ENCODE data around the gene LINC01488.

LINC01488 gene

GRCh38 chr11:69480547-69481392 is 693 bp upstream of the LINC01488 start:
- no peak for DNase-seq

GRCh38 chr11:69482322-69482721 is 859 bp downstream of the LINC01488 start:
- DNase-seq: no peak

- DNase-seq: no peak
These were observed 1.7 kb downstream of the LINC01488 start for GRCh38 chr11:69483170-69483569.

- no peak for DNase-seq
These were observed 2.4 kb downstream of the LINC01488 start for GRCh38 chr11:69483691-69484426.

- DNase-seq: no peak
These were observed 3.2 kb downstream of the LINC01488 start for GRCh38 chr11:69484427-69485259.

GRCh38 chr11:69485337-69486041 is 4.0 kb downstream of the LINC01488 start:
- no peak for DNase-seq

- DNase-seq: no peak
These were observed 4.8 kb downstream of the LINC01488 start for GRCh38 chr11:69486056-69486772.

GRCh38 chr11:69486773-69487291 is 5.4 kb downstream of the LINC01488 start:
- DNase-seq: no peak

GRCh38 chr11:69487391-69487790 is 5.9 kb downstream of the LINC01488 start:
- no peak for DNase-seq

- DNase-seq: no peak
These were observed 6.5 kb downstream of the LINC01488 start for GRCh38 chr11:69487849-69488542.

GRCh38 chr11:69488543-69488940 is 7.1 kb downstream of the LINC01488 start:
- no peak for DNase-seq

GRCh38 chr11:69489031-69489745 is 7.7 kb downstream of the LINC01488 start:
- DNase-seq: no peak

- DNase-seq: no peak
These were observed 8.4 kb downstream of the LINC01488 start for GRCh38 chr11:69489746-69490365.

- DNase-seq: no peak
These were observed 9.1 kb downstream of the LINC01488 start for GRCh38 chr11:69490516-69490915.

GRCh38 chr11:69491071-69492031 is 9.9 kb downstream of the LINC01488 start:
- DNase-seq: no peak

- DNase-seq: no peak
These were observed 10.9 kb downstream of the LINC01488 start for GRCh38 chr11:69492201-69492991.

- no peak for DNase-seq
These were observed 12.7 kb downstream of the LINC01488 start for GRCh38 chr11:69493931-69494821.

Measured in stimulated activated CD4-positive, alpha-beta T cell treated with anti-CD3 and anti-CD28 coated beads, Interleukin-4, amount 100 ng/mL, for 4 hours (primary cell).